ENCODE measurements around the gene SKAP1.

DNA sequence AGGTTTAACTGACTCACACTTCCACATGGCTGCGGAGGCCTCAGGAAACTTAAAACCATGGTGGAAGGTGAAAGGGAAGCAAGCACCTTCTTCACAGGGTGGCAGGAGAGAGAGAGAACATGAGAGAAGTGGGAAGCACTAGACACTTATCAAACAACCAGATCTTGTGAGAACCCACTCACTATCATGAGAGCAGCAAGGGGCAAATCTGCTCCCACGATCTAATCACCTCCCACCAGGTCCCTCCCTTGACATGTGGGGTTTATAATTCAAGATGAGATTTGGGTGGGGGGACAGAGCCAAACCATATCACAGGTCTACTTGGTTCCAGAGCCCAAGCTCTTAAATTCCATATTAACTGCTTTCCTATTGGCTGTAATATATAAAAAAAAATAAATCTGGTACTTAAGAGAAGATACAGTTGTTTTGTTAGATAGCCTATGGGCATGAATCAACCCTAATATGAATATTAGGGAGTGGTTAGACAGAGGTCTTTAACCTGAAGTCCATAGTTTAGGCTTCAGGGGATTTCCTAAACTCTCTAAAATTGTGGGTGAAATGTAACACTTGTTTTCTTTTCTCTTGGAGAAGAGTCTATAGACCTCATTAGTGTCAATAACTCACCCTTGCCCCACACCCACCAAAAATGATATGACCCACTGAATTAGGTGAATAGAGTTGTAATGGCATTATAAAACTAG lies 56.7 kb downstream of the SKAP1 start:
- TF ChIP-seq, protein P1, sequence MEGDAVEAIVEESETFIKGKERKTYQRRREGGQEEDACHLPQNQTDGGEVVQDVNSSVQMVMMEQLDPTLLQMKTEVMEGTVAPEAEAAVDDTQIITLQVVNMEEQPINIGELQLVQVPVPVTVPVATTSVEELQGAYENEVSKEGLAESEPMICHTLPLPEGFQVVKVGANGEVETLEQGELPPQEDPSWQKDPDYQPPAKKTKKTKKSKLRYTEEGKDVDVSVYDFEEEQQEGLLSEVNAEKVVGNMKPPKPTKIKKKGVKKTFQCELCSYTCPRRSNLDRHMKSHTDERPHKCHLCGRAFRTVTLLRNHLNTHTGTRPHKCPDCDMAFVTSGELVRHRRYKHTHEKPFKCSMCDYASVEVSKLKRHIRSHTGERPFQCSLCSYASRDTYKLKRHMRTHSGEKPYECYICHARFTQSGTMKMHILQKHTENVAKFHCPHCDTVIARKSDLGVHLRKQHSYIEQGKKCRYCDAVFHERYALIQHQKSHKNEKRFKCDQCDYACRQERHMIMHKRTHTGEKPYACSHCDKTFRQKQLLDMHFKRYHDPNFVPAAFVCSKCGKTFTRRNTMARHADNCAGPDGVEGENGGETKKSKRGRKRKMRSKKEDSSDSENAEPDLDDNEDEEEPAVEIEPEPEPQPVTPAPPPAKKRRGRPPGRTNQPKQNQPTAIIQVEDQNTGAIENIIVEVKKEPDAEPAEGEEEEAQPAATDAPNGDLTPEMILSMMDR (IDR thresholded peaks at IDR 0.05), result no peak
- no peak for TF ChIP-seq ZFX (IDR thresholded peaks at IDR 0.05; ENCODE audit: borderline replicate concordance)
